HG02588 (cell line): Measurements from ENCODE around the gene PLAGL2.

Experiments
- ATAC-seq: cut with Tn5 transposase; IDR thresholded peaks from one replicate; pipeline ENCODE4 v1.9.1; 2021; ENCODE audit warnings: mild to moderate bottlenecking, moderate library complexity; ENCODE audit not compliant: unreplicated experiment

PLAGL2 gene

GRCh38 chr20:32231245-32231644 lies 23.7 kb upstream of the PLAGL2 start:
- ATAC-seq, result no peak

DNA sequence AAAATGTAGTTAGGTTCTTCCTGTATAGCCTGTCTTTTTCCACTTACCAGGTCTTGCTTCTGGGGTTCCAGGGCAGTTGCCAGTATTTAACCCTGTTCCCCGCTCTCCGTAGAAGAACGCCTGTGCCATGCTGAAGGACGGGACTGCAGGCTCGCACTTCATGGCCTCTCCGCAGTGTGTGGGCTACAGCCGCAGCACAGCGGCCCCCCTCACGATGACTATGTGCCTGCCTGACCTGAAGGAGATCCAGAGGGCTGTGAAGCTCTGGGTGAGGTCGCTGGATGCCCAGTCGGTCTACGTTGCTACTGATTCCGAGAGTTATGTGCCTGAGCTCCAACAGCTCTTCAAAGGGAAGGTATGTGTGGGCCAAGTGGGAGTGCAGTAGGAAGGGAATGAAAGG lies 23.2 kb upstream of the PLAGL2 start:
- no peak for ATAC-seq

GRCh38 chr20:32229251-32229747 lies 21.8 kb upstream of the PLAGL2 start:
- ATAC-seq, result no peak

DNA sequence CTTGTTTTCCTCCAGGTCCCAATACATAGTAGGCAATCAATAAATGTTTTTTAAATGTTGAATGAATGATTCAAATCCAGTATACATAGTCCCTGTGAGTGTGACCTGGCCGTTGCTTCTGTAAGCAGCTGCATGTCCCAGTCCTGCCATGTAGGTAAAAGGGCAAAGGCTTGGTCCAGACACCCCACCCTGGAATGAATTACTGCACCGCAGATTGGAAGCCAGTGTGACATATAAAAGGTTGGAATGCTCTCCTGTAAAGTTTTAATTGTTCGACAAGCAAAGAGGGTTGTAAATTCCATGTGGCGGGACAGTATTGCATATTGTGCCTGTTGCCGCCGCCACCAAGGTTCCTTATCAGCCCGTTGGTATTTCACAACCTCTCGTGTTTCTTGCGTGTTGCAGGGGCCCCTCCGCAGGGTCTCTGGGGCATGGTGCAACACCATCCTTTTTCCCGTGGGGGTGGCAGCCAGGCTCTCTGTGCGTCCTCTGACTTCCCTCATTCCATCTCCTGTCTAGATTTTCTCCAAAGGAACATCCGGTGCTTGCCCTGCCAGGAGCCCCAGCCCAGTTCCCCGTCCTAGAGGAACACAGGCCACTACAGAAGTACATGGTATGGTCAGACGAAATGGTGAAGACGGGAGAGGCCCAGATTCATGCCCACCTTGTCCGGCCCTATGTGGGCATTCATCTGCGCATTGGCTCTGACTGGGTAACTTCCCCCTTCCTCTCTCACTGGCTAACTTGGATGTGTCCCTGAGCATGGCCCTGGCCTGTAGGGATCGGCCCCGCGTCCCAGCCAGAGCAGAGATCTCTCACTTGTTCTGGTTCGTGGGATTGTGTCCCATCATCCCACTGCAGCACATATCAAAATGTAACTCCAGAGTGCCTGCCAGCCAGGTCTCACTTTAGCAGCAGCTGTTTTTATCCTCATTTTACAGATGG lies 20.5 kb upstream of the PLAGL2 start:
- ATAC-seq, result no peak

DNA sequence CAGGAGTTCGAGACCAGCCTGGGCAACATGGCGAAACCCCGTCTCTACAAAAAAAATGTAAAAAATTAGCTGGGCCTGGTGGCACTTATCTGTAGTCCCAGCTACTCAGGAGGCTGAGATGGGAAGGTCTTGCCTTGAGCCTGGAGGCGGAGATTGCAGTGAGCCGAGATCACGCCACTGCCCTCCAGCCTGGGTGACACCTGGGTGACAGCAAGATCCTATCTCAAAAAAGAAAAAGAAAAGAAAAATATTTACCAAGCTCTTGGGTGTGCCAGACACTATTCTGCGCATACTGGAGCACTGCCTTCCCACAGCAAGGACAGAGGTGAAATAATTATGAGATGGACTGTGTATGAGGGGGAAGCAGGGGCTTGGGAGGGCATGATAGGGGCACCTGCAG lies 19.8 kb upstream of the PLAGL2 start:
- ATAC-seq, result no peak

- no peak for ATAC-seq
These were observed 18.8 kb upstream of the PLAGL2 start for GRCh38 chr20:32226391-32226790.

DNA sequence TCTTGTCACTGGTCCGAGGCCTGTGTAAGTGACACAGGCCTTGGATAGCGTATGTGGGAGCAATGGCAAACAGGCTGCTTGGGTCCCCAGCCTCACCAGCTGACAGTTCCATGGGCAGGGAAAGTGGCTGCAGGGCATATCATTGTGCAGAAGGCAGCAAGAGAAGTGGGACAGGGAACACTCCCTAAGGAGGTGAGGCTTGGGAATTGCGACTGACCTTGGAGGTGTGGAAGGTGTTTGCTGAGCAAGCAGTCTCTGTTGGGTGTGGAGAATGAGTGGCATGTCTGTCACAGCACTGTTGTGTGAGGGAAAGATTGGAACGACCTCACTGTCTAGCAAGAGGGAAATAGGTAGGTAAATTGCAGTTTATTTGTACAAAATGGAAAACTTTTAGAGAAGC lies 16.9 kb upstream of the PLAGL2 start:
- ATAC-seq, result no peak

- no peak for ATAC-seq
These were observed 10.8 kb upstream of the PLAGL2 start for GRCh38 chr20:32218156-32218900.

DNA sequence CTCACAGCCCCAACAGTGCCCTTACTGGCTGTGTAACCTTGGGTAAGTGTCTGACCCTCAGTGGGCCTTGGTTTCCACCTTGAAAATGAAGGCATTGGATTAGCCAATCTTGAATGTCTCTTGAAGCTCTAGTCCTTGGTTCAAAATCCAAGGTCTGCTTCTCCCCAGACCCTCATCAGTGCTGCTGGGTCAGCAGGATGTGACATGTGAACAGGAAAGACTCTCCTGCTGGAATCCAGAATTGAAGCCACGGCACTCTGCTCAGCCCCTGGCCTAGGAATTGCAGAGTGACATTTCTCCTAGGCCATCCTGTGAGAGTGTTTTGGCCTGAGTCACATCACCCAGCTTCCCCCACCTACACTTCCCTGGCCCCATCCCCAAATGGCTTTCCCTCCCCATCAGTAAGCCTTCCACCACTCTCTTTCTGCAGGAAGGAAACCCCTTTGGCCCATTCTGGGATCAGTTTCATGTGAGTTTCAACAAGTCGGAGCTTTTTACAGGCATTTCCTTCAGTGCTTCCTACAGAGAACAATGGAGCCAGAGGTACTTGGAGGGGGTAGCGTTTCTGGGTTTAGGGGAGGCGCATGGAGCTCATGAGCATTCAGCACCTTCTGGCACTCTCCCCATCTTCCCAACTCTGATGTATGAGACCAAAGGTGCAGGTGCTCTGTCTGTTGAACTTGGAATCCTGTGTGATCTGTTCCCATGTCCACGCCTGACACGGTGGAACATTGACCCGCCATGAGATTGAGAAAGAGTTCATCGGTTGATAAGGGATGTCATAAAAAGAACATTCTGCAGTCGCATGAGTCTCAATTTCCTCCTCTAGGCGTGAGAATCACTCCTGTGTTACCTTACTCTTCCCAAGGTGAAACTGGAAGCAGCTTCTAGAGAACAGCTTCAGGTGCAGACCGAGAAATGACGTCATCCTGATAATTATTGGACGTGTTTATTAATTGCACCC lies 8.9 kb upstream of the PLAGL2 start:
- ATAC-seq, result no peak

DNA sequence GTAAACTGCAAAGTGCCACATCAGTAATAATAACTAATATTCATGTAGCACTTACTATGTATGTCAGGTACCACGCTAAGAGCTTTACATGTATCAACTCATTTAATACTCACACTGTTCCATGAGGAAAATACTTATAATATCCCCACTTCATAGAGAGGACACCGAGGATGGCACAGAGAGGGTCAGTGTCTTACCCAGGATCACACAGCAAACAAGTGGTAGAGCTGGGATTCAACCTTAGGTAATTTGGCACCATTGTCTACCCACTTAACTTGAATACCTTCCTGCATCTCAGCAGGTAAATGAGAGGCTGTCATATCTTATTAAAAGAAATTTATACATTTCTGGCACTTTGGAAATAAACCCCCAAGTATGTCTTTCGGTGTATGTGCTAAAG lies 8.2 kb upstream of the PLAGL2 start:
- ATAC-seq, result no peak

- ATAC-seq, result no peak
These were observed 7.6 kb upstream of the PLAGL2 start for GRCh38 chr20:32215147-32215546.

DNA sequence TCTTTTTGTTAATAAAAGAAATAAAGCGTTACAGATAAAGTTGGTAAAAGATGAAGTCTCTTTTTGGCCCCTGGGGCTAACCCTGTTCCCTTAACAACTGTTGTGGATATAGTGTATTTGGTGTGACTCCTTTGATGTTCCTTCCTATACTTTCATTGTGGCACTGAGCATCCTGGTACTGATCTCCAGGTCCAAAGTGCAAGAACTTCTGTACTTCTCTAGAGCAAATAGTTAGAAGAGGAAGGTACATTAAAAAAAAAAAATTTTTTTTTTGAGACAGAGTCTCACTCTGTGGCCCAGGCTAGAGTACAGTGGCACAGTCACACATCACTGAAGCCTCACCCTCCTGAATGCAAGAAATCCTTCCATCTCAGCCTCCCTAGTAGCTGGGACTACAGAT lies 6.3 kb upstream of the PLAGL2 start:
- ATAC-seq, result no peak

GRCh38 chr20:32209850-32210605 lies 2.5 kb upstream of the PLAGL2 start:
- ATAC-seq, result no peak

DNA sequence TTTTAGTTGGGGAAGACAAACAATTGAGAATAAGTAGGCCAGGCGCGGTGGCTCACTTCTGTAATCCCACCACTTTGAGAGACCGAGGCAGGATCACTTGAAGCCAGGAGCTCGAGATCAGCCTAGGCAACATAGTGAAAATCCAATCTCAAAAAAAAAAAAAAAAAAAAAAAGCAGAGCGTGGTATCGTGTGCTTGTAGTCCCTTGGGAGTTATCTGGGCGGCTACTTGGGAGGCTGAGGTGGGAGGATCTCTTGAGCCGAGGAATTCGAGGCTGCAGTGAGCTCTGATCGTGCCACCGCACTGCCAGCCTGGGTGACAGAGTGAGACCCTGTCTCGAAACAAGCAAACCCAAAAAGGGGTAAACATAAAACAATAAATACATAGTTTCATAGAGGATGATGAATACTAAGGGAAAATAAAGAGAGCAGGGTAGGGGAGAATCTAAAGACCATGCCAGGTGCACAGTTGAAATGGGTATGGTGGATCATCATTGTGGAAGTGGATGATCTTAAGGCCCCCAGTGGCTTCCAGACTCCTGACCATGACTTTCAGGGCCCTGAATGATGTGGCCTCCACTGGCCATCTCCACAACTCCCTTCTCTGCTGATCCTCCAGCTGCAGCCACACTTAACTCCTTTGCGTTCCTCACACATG lies 1.1 kb upstream of the PLAGL2 start:
- no peak for ATAC-seq

- peak; percentile 30 for ATAC-seq
These were observed 550 bp downstream of the PLAGL2 start for GRCh38 chr20:32206760-32207625.

GRCh38 chr20:32205843-32206759 lies 1.4 kb downstream of the PLAGL2 start:
- ATAC-seq, result no peak

DNA sequence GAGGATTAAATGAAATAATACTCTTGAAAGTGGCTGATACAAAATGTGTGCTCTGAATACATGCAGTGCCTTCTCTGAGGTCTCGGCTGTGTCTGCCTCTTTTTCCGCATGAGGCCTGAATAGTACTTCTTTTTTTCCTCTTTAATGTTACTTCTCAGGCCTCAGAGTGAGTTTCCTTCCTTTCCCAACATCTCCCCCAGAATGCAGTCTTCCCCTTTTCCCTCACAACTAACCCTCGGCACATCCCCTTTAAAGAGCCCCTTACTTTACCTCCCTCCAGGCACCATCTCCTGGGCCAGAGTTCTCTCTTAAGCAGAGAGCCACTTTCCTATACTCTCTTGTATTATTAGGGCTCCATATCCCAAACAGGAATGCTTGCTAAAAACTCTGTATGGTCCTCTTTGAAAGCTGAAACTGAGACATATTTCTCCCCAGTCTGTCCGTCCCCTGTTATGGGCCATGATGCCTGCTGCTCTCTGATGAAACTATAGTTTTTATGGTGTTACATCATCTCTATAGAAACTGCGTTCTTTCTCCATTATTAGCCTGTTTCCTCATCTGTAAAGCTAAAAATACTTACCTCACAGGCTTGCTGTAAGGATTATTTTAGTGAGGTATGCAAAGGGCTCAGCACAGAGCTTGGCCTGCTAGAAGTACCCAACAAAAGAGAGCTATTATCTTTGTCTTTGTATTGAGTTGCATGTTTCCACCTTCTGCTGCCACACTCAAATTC lies 2.3 kb downstream of the PLAGL2 start:
- ATAC-seq, result no peak
